Neural cell (in vitro differentiated cells): ENCODE measurements around the gene WIPI1.

Source experiments
- EP300 ChIP-seq: fragments of 450-650 bp; conservative IDR thresholded peaks from 2 replicates; pipeline ENCODE4 v1.6.1; 2014; ENCODE audit warnings: antibody characterized with exemption, mild to moderate bottlenecking, moderate library complexity; ENCODE audit not compliant: poor library complexity, severe bottlenecking
- EZH2 ChIP-seq: fragments of 200-600, 300-800 bp; shearing (Covaris generic), sonication (generic); IDR thresholded peaks from 2 replicates; pipeline ENCODE4 v1.6.1; 2014; ENCODE audit warnings: antibody characterized with exemption, low read length, borderline replicate concordance, mild to moderate bottlenecking; ENCODE audit not compliant: insufficient read depth, poor library complexity, severe bottlenecking
- MXI1 ChIP-seq: fragments of 450-650 bp; conservative IDR thresholded peaks from 2 replicates; pipeline ENCODE4 v1.6.1; 2014; ENCODE audit warnings: antibody characterized with exemption, mild to moderate bottlenecking; ENCODE audit not compliant: poor library complexity, severe bottlenecking
- POLR2AphosphoS5 ChIP-seq: IDR thresholded peaks from 2 replicates; pipeline ENCODE4 v1.6.1; 2012
- RAD21 ChIP-seq: fragments of 450-650 bp; conservative IDR thresholded peaks from 2 replicates; pipeline ENCODE4 v1.6.1; 2014; ENCODE audit warnings: antibody characterized with exemption, mild to moderate bottlenecking, moderate library complexity
- REST ChIP-seq: IDR thresholded peaks from 2 replicates; pipeline ENCODE4 v1.6.1; 2012; ENCODE audit warnings: borderline replicate concordance
- SMC3 ChIP-seq: fragments of 450-650 bp; conservative IDR thresholded peaks from 2 replicates; pipeline ENCODE4 v1.6.1; 2014; ENCODE audit warnings: antibody characterized with exemption, mild to moderate bottlenecking, moderate library complexity; ENCODE audit not compliant: poor library complexity
- TAF1 ChIP-seq: IDR thresholded peaks from 2 replicates; pipeline ENCODE4 v1.6.1; 2012; ENCODE audit warnings: low read depth
- TF ChIP-seq, protein P1 (sequence below): fragments of 450-650 bp; IDR thresholded peaks from 2 replicates; pipeline ENCODE4 v1.5.1; 2014; ENCODE audit warnings: antibody characterized with exemption, mild to moderate bottlenecking, moderate library complexity; ENCODE audit not compliant: poor library complexity, severe bottlenecking

DNA sequence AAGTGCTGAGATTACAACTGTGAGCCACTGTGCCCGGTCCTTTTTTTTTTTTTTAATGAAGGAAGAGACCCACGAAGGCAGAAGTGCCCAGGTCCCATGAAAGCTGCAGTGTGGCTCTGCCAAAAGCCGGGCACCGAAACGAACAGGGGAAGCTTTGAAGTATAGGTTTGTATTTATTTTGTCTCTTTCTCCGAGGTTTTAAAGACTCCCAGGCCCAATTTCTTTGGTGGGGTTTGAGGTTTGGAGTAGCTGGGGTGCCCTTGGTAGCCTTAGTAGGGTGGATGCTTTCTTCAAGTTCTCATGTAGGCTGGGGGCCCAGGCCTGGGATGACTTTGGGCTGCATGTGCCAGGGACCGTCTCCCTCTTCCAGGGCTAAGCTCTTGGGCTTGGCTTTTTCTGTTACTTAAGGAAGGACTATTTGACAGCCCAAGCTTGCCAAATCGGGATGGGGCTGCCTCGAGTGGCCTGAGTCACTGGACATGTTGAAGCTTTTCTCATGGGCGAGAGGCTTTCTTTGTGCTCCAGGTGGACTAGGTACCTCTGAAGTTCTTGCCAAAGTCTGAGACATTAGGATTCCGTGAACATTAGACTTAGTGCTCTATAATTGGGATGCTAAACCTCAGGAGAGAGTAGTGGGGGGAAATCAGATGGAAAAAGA lies 66.3 kb downstream of the WIPI1 start:
- TF ChIP-seq, protein P1, sequence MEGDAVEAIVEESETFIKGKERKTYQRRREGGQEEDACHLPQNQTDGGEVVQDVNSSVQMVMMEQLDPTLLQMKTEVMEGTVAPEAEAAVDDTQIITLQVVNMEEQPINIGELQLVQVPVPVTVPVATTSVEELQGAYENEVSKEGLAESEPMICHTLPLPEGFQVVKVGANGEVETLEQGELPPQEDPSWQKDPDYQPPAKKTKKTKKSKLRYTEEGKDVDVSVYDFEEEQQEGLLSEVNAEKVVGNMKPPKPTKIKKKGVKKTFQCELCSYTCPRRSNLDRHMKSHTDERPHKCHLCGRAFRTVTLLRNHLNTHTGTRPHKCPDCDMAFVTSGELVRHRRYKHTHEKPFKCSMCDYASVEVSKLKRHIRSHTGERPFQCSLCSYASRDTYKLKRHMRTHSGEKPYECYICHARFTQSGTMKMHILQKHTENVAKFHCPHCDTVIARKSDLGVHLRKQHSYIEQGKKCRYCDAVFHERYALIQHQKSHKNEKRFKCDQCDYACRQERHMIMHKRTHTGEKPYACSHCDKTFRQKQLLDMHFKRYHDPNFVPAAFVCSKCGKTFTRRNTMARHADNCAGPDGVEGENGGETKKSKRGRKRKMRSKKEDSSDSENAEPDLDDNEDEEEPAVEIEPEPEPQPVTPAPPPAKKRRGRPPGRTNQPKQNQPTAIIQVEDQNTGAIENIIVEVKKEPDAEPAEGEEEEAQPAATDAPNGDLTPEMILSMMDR, result no peak
- TF ChIP-seq REST (no peak), TAF1 (no peak), EZH2 (no peak), POLR2AphosphoS5 (no peak), RAD21 (no peak), EP300 (no peak), SMC3 (no peak), MXI1 (no peak)
